Subcutaneous abdominal adipose tissue (tissue), 5 donors: ENCODE results near the gene KLHL11.

Experiments
- H3K27ac ChIP-seq: one replicate; pipeline ENCODE4 v1.7.0; 2013; ENCODE audit warnings: low read depth, mild to moderate bottlenecking, inconsistent platforms, low read length, moderate library complexity
- H3K27me3 ChIP-seq, 5 donors: one replicate each; pipeline ENCODE4 v1.7.0; 2013; ENCODE audit warnings: low read length in 5 of 5, inconsistent platforms in 1 of 5; ENCODE audit not compliant: control insufficient read depth in 5 of 5, insufficient read depth in 4 of 5
- H3K36me3 ChIP-seq, 5 donors: one replicate each; pipeline ENCODE4 v1.7.0; 2013; ENCODE audit warnings: low read length in 5 of 5; ENCODE audit not compliant: control insufficient read depth in 5 of 5, insufficient read depth in 5 of 5
- H3K4me1 ChIP-seq, 5 donors: one replicate each; pipeline ENCODE4 v1.7.0; 2013; ENCODE audit warnings: low read length in 5 of 5, mild to moderate bottlenecking in 3 of 5, moderate library complexity in 1 of 5; ENCODE audit not compliant: control insufficient read depth in 5 of 5, insufficient read depth in 5 of 5
- H3K4me3 ChIP-seq, 5 donors: one replicate each; pipeline ENCODE4 v1.7.0; 2013; ENCODE audit warnings: low read length in 5 of 5, low read depth in 1 of 5
- H3K9ac ChIP-seq, 5 donors: one replicate each; pipeline ENCODE4 v1.7.0; 2013; ENCODE audit warnings: low read length in 5 of 5, mild to moderate bottlenecking in 4 of 5, moderate library complexity in 3 of 5
- H3K9me3 ChIP-seq, 5 donors: one replicate each; pipeline ENCODE4 v1.7.0; 2013; ENCODE audit warnings: low read length in 5 of 5; ENCODE audit not compliant: control insufficient read depth in 5 of 5
- donor health status: healthy.
- donor health status: healthy.
- donor health status: healthy.
- donor health status: healthy.
- donor health status: healthy.

The KLHL11 gene

GRCh38 chr17:41825175-41825845, 39.9 kb downstream of the KLHL11 start:
- H3K4me3 ChIP-seq: no peak overlapping the region
- H3K27ac ChIP-seq: no peak overlapping the region
- H3K4me1 ChIP-seq: peaks cover 0 to 5% (median 0%) of the 10 kb centered on the region in 5 donors
- H3K36me3 ChIP-seq: peaks cover 6 to 47% (median 34%) of the 10 kb centered on the region in 5 donors
- peaks cover 0 to 5% (median 0%) of the 10 kb centered on the region in 5 donors for H3K27me3 ChIP-seq
- no peaks in the 10 kb centered on the region for H3K9me3 ChIP-seq
- H3K9ac ChIP-seq: no peak overlapping the region

- peak overlapping the region in 1 of 5 donors; percentile 47 for H3K9ac ChIP-seq
Measured at GRCh38 chr17:41824086-41824485, 41.1 kb downstream of the KLHL11 start.

DNA sequence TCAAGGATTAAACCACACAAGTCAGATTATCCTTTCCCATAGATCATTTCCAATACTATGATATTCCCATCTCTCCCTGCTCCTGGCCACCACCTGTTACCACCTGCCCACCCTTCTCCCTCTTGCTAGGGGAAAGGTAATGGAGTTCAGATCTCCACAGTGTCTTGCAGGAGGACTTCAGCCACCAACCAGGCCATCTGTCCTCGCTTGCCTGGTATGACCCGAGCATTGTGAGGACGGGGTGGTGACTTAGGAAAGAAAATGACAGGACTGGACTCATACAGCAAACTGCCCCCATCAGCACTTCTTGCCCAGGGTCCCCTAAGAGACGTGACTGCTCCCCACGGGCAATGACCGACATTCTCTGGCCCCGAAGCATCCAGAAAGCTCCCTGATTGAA, 41.6 kb downstream of the KLHL11 start:
- no peak overlapping the region for H3K27ac ChIP-seq
- H3K9me3 ChIP-seq: no peaks in the 10 kb centered on the region
- H3K9ac ChIP-seq: no peak overlapping the region
- H3K36me3 ChIP-seq: peaks cover 0 to 31% (median 21%) of the 10 kb centered on the region in 5 donors
- H3K4me3 ChIP-seq: no peak overlapping the region
- peaks cover 0 to 10% (median 0%) of the 10 kb centered on the region in 5 donors for H3K27me3 ChIP-seq
- peaks cover 0 to 5% (median 0%) of the 10 kb centered on the region in 5 donors for H3K4me1 ChIP-seq

More at GRCh38 chr17:41824086-41824485, 41.1 kb downstream of the KLHL11 start:
- Histone ChIP-seq H3K4me3 (no peak overlapping the region), H3K36me3 (peaks cover 0 to 36% (median 25%) of the 10 kb centered on the region in 5 donors), H3K27ac (no peak overlapping the region), H3K4me1 (peaks cover 0 to 5% (median 0%) of the 10 kb centered on the region in 5 donors), H3K27me3 (peaks cover 0 to 8% (median 0%) of the 10 kb centered on the region in 5 donors), H3K9me3 (no peaks in the 10 kb centered on the region)

- no peak overlapping the region for H3K9ac ChIP-seq
- no peaks in the 10 kb centered on the region for H3K9me3 ChIP-seq
- H3K36me3 ChIP-seq: peaks cover 0 to 28% (median 16%) of the 10 kb centered on the region in 5 donors
- H3K27me3 ChIP-seq: peaks cover 0 to 10% (median 0%) of the 10 kb centered on the region in 5 donors
- no peak overlapping the region for H3K27ac ChIP-seq
- peaks cover 0 to 5% (median 0%) of the 10 kb centered on the region in 5 donors for H3K4me1 ChIP-seq
- no peak overlapping the region for H3K4me3 ChIP-seq
Measured at GRCh38 chr17:41823141-41823524, 42.1 kb downstream of the KLHL11 start.

GRCh38 chr17:41822216-41823140, 42.7 kb downstream of the KLHL11 start:
- H3K27ac ChIP-seq: no peak overlapping the region
- peaks cover 0 to 10% (median 0%) of the 10 kb centered on the region in 5 donors for H3K27me3 ChIP-seq
- peaks cover 0 to 5% (median 0%) of the 10 kb centered on the region in 5 donors for H3K4me1 ChIP-seq
- H3K4me3 ChIP-seq: no peak overlapping the region
- H3K9ac ChIP-seq: no peak overlapping the region
- peaks cover 0 to 25% (median 11%) of the 10 kb centered on the region in 5 donors for H3K36me3 ChIP-seq
- H3K9me3 ChIP-seq: no peaks in the 10 kb centered on the region

GRCh38 chr17:41821776-41822175, 43.4 kb downstream of the KLHL11 start:
- peaks cover 0 to 22% (median 9%) of the 10 kb centered on the region in 5 donors for H3K36me3 ChIP-seq

DNA sequence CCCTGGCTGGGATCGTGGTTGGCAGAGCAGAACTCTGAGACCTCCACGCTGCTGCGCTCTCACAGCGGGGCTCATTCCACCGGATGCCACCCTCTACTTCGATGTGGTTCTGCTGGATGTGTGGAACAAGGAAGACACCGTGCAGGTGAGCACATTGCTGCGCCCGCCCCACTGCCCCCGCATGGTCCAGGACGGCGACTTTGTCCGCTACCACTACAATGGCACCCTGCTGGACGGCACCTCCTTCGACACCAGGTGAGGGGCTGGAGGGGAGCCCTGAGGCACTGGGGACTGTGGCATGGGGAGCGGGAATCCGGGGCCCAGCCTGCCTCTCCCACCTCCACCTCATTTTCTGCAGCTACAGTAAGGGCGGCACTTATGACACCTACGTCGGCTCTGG, 47.2 kb downstream of the KLHL11 start:
- peaks cover 0 to 5% (median 0%) of the 10 kb centered on the region in 5 donors for H3K36me3 ChIP-seq
- no peak overlapping the region for H3K9ac ChIP-seq
- H3K27me3 ChIP-seq: peaks cover 0 to 10% (median 0%) of the 10 kb centered on the region in 5 donors
- no peak overlapping the region for H3K27ac ChIP-seq
- no peak overlapping the region for H3K4me3 ChIP-seq
- no peaks in the 10 kb centered on the region for H3K9me3 ChIP-seq
- H3K4me1 ChIP-seq: peaks cover 0 to 6% (median 0%) of the 10 kb centered on the region in 5 donors

More at GRCh38 chr17:41821776-41822175, 43.4 kb downstream of the KLHL11 start:
- no peak overlapping the region for H3K27ac ChIP-seq
- no peak overlapping the region for H3K4me3 ChIP-seq
- no peaks in the 10 kb centered on the region for H3K9me3 ChIP-seq
- H3K9ac ChIP-seq: no peak overlapping the region
- H3K27me3 ChIP-seq: peaks cover 0 to 10% (median 0%) of the 10 kb centered on the region in 5 donors
- peaks cover 0 to 5% (median 0%) of the 10 kb centered on the region in 5 donors for H3K4me1 ChIP-seq

GRCh38 chr17:41816637-41817320, 48.4 kb downstream of the KLHL11 start:
- peaks cover 0 to 5% (median 0%) of the 10 kb centered on the region in 5 donors for H3K36me3 ChIP-seq
- peaks cover 0 to 17% (median 9%) of the 10 kb centered on the region in 5 donors for H3K4me1 ChIP-seq
- no peak overlapping the region for H3K27ac ChIP-seq
- H3K9ac ChIP-seq: no peak overlapping the region
- peaks cover 0 to 7% (median 3%) of the 10 kb centered on the region in 5 donors for H3K27me3 ChIP-seq
- H3K4me3 ChIP-seq: no peak overlapping the region
- no peaks in the 10 kb centered on the region for H3K9me3 ChIP-seq

DNA sequence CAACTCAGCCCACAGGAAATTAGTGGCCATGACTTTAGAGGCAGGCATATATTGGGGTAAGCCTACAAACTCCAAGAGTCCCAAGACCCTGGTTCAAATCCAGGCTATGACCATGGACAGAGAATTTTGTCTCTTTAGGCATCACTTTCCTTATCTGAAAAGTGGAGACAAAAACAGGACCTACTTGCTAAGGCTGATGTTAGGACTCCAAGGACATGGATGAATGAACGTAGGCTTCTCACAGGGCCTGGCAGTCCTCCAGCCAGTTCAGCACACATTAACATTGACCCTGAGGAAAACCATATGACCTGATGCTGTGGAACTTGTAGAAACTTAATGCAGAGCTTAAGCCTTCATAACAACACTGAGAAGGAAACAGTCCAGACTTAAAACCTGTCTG, 51.0 kb downstream of the KLHL11 start:
- no peak overlapping the region for H3K27ac ChIP-seq
- H3K27me3 ChIP-seq: peaks cover 0 to 7% (median 3%) of the 10 kb centered on the region in 5 donors
- H3K36me3 ChIP-seq: peaks cover 0 to 5% (median 0%) of the 10 kb centered on the region in 5 donors
- no peaks in the 10 kb centered on the region for H3K9me3 ChIP-seq
- H3K9ac ChIP-seq: no peak overlapping the region
- H3K4me1 ChIP-seq: peaks cover 0 to 34% (median 23%) of the 10 kb centered on the region in 5 donors
- H3K4me3 ChIP-seq: no peak overlapping the region
